ENCODE data around the gene ORM1. TPM values are rescaled to one million over a fixed set of nuclear protein-coding genes. Genes with fewer than 3 reads are reported as not detected.
A peak's percentile ranks its signal among the peaks of the same experiment; 100 is the strongest.

ORM1 gene
- polyA plus RNA-seq, 3 donors: 2.2 to 4.9 (median 2.8) TPM

GRCh38 chr9:114346146-114346545 is 23.2 kb downstream of the ORM1 start:
- Mint-ChIP-seq H3K4me3 (no peak overlapping the region), H3K27me3 (ENCODE audit: low read depth in 3 of 3) (peaks cover 0 to 2% (median 0%) of the 10 kb centered on the region in 3 donors), H3K9me3 (no peaks in the 10 kb centered on the region), H3K27ac (no peak overlapping the region), H3K36me3 (peaks cover 93 to 98% of the 10 kb centered on the region in 2 donors), H3K4me1 (peaks cover 27% of the 10 kb centered on the region)
- no peaks in the 10 kb centered on the region for H3K9me3 ChIP-seq (replicated peaks in 1 of 2; ENCODE audit: control insufficient read depth in 1 of 2, insufficient read depth in 1 of 2, low read length in 2 of 2)
- no peak for DNase-seq
- H3K27me3 ChIP-seq (ENCODE audit: control insufficient read depth in 2 of 2, insufficient read depth in 2 of 2, low read length in 2 of 2): no peaks in the 10 kb centered on the region
- H3K4me1 ChIP-seq (ENCODE audit: control insufficient read depth in 1 of 2, insufficient read depth in 2 of 2, low read length in 2 of 2): peaks cover 3 to 6% of the 10 kb centered on the region in 2 donors
- no peak overlapping the region for H2AFZ ChIP-seq (ENCODE audit: insufficient read depth, low read depth, low read length, poor library complexity, severe bottlenecking)
- H3K4me2 ChIP-seq (replicated peaks; ENCODE audit: extremely low read depth, low read length, poor library complexity, severe bottlenecking): no peak overlapping the region
- no peak for TF ChIP-seq CTCF (IDR thresholded peaks at IDR 0.05)
- H3K4me3 ChIP-seq (replicated peaks in 1 of 3; ENCODE audit: low read depth in 2 of 3, low read length in 3 of 3): no peak overlapping the region
- H4K20me1 ChIP-seq (ENCODE audit: insufficient read depth, low read length): peaks cover 94% of the 10 kb centered on the region
- peaks cover 97 to 99% of the 10 kb centered on the region in 2 donors for H3K36me3 ChIP-seq (replicated peaks in 1 of 2; ENCODE audit: control insufficient read depth in 1 of 2, insufficient read depth in 2 of 2, low read length in 2 of 2)
- peak overlapping the region in 1 of 2 donors; percentile 32 for H3K27ac ChIP-seq (ENCODE audit: low read depth in 1 of 2, low read length in 2 of 2)
- H3K79me2 ChIP-seq (ENCODE audit: insufficient read depth, low read length): peaks cover 13% of the 10 kb centered on the region
- no peak overlapping the region for H3K9ac ChIP-seq (ENCODE audit: insufficient read depth, low read length, poor library complexity, severe bottlenecking)
- intact Hi-C loops (cut with micrococcal nuclease): loop anchor here (5.0 to 10.0 kb wide), 4 partner anchors 41 to 309 kb away; partner anchors contain the start of genes AKNA (in 1 of the 2) and TEX53 (in 1 of the 2)
- 94% methylated on average over 5 of the region's 11 CpGs for WGBS (ENCODE audit: insufficient coverage)

DNA sequence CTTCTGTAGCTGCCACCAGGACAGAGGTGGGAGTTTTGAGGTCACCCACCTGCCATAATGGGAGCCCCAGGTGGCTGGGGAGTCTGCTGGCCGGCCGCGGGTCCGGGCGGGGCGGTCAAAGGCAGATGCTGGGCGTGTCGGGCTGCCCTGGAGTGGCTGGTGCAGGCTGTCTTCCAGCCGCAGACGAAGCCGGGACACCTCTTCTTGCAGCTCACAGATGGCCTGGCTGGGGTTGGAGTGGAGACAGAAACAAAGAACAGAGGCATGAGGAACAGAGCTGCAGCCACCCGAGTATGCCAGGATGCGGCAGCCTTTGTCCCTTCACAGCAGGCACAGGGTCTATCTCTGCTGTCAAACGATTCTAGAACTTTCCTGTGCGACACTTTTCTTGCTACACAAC is 24.8 kb downstream of the ORM1 start:
- Histone ChIP-seq H3K4me1 (ENCODE audit: control insufficient read depth in 1 of 2, insufficient read depth in 2 of 2, low read length in 2 of 2) (no peaks in the 10 kb centered on the region), H3K9ac (ENCODE audit: insufficient read depth, low read length, poor library complexity, severe bottlenecking) (no peak overlapping the region), H3K4me3 (replicated peaks in 1 of 3; ENCODE audit: low read depth in 2 of 3, low read length in 3 of 3) (no peak overlapping the region), H3K27me3 (ENCODE audit: control insufficient read depth in 2 of 2, insufficient read depth in 2 of 2, low read length in 2 of 2) (no peaks in the 10 kb centered on the region), H3K36me3 (replicated peaks in 1 of 2; ENCODE audit: control insufficient read depth in 1 of 2, insufficient read depth in 2 of 2, low read length in 2 of 2) (peaks cover 96 to 99% of the 10 kb centered on the region in 2 donors), H2AFZ (ENCODE audit: insufficient read depth, low read depth, low read length, poor library complexity, severe bottlenecking) (no peak overlapping the region), H4K20me1 (ENCODE audit: insufficient read depth, low read length) (peaks cover 94% of the 10 kb centered on the region), H3K27ac (ENCODE audit: low read depth in 1 of 2, low read length in 2 of 2) (peak overlapping the region in 1 of 2 donors; percentile 69), H3K79me2 (ENCODE audit: insufficient read depth, low read length) (peaks cover 16% of the 10 kb centered on the region), H3K9me3 (replicated peaks in 1 of 2; ENCODE audit: control insufficient read depth in 1 of 2, insufficient read depth in 1 of 2, low read length in 2 of 2) (no peaks in the 10 kb centered on the region), H3K4me2 (replicated peaks; ENCODE audit: extremely low read depth, low read length, poor library complexity, severe bottlenecking) (no peak overlapping the region)
- 92% methylated on average over 9 of the region's 15 CpGs for WGBS (ENCODE audit: insufficient coverage)
- H3K27me3 Mint-ChIP-seq (ENCODE audit: low read depth in 3 of 3): peaks cover 0 to 2% (median 0%) of the 10 kb centered on the region in 3 donors
- H3K36me3 Mint-ChIP-seq: peaks cover 89 to 99% of the 10 kb centered on the region in 2 donors
- H3K27ac Mint-ChIP-seq: peak overlapping the region; percentile 36 to 91 (median 83)
- intact Hi-C loops (cut with micrococcal nuclease): loop anchor here (5.0 to 10.0 kb wide), 4 partner anchors 40 to 307 kb away; partner anchors contain the start of genes AKNA (in 1 of the 2) and TEX53 (in 1 of the 2)
- no peak overlapping the region for H3K4me3 Mint-ChIP-seq
- H3K4me1 Mint-ChIP-seq: peaks cover 17% of the 10 kb centered on the region
- TF ChIP-seq CTCF (IDR thresholded peaks at IDR 0.05): no peak
- H3K9me3 Mint-ChIP-seq: no peaks in the 10 kb centered on the region
- no peak for DNase-seq
